Pancreas (tissue), 10 donors: Measurements from ENCODE around the gene GRM4. TPM values are rescaled to one million over a fixed set of nuclear protein-coding genes. Genes with fewer than 3 reads are reported as not detected.

ENCODE experiments used
- ATAC-seq, 4 donors: fragments of 200-7000 bp; cut with Tn5 transposase; one replicate each; pipeline versions ENCODE4 v1.8.0 to v1.9.1; 2020; ENCODE audit warnings: mild to moderate bottlenecking in 4 of 4, moderate library complexity in 4 of 4
- DNase-seq, 6 donors: peaks; one replicate each; pipeline ENCODE4 v3.0.0-alpha.2; 2020
- FAIRE-seq: peaks from 2 replicates; lab custom pipeline; 2012; peaks lifted over from hg19 to GRCh38; lab: Jason Lieb, UNC
- H3K27ac ChIP-seq, 4 donors: fragments of 200-600 bp; sonication (generic); 1 replicate in 3 of 4; 2 replicates in 1 of 4; pipeline versions ENCODE4 v1.5.0 to v1.8.0; 2020
- H3K27me3 ChIP-seq, 4 donors: fragments of 200-600 bp; one replicate each; pipeline ENCODE4 v1.8.0; 2021
- H3K36me3 ChIP-seq, 3 donors: fragments of 200-600 bp; sonication (generic) in 1 of 3; one replicate each; pipeline versions ENCODE4 v1.5.0 to v1.8.0; 2020 to 2021
- H3K4me1 ChIP-seq, 3 donors: fragments of 200-600 bp; one replicate each; pipeline ENCODE4 v1.8.0; 2021
- H3K4me3 ChIP-seq, 4 donors: fragments of 200-600 bp; sonication (generic) in 2 of 4; one replicate each; pipeline versions ENCODE4 v1.5.0 to v1.8.0; 2020 to 2021
- H3K9me3 ChIP-seq, 4 donors: fragments of 200-600 bp; one replicate each; pipeline ENCODE4 v1.8.0; 2021
- CTCF ChIP-seq, 4 donors: fragments of 200-600 bp; sonication (generic) in 3 of 4; IDR thresholded peaks; one replicate each; pipeline versions ENCODE4 v1.5.0 to v1.8.0; 2021; ENCODE audit warnings: antibody characterized with exemption in 4 of 4
- WGBS, 2 donors: extraction: QIAGEN DNeasy Blood & Tissue Kit; methylation state at CpG; one replicate each; pipeline ENCODE4 v1.1.7; 2013; 5-methylcytosine and 5-hydroxymethylcytosine counted together
- intact Hi-C, 3 donors: fragments of 100-400 bp; cut with DNase I; formaldehyde crosslinking; loops; one replicate each; pipeline versions ENCODE4 v1.11.1 to v1.14.2; 2022
- polyA plus RNA-seq, 2 donors: library from polyadenylated mRNA; stranded (reverse); fragments of 200-250 nt; gene quantifications; one replicate each; pipeline ENCODE4 v1.2.3, GENCODE V29; 2013
- total RNA-seq, 6 donors: library from RNA; stranded (reverse); fragmentation: NEBNext Ultra II Directional in 4 of 6; extraction: Animal tissue kit (Norgen Biotek cat#: 25700) in 4 of 6; gene quantifications; one replicate each; pipeline versions ENCODE4 v1.2.1 to v1.2.4, GENCODE V29; 2021 to 2023
- donor health status: healthy with polysubstance abuse.
- donor health status: DM: no; HTN: no; CAD: no; lungs with moderate emphysema.
- donor health status: DM: no; HTN: no; CAD: no.
- donor health status: control.
- donor health status: control.
- donor health status: Bipolar disorder and iron deficiency.
- donor health status: DM: yes; HTN: yes; CAD: no.
- donor health status: DM: no; HTN: no; CAD: no.
- donor health status: DM: no; HTN: no; CAD: no.
- donor health status: DM: yes; HTN: yes; CAD: no.

The GRM4 gene
- total and polyA plus RNA-seq, 8 donors = 0.23 to 6.8 (median 1.3) TPM

GRCh38 chr6:34170346-34170745 is 24.5 kb upstream of the GRM4 start:
- H3K36me3 ChIP-seq = no peaks in the 10 kb centered on the region
- DNase-seq (no peak), FAIRE-seq (no peak), ATAC-seq (no peak)
- intact Hi-C loops = no loop called here
- no peak for TF ChIP-seq CTCF (IDR thresholded peaks at IDR 0.05)
- no peak overlapping the region for H3K4me3 ChIP-seq
- no peaks in the 10 kb centered on the region for H3K27me3 ChIP-seq
- no peaks in the 10 kb centered on the region for H3K9me3 ChIP-seq
- 83% methylated on average over 4 of the region's 4 CpGs for WGBS, 2 donors
- no peak overlapping the region for H3K27ac ChIP-seq
- H3K4me1 ChIP-seq = no peaks in the 10 kb centered on the region

- H3K4me1 ChIP-seq = no peaks in the 10 kb centered on the region
- H3K4me3 ChIP-seq = no peak overlapping the region
- no peaks in the 10 kb centered on the region for H3K27me3 ChIP-seq
- no peak for TF ChIP-seq CTCF (IDR thresholded peaks at IDR 0.05)
- no peak for ATAC-seq
- intact Hi-C loops = no loop called here
- WGBS, 2 donors = 93 to 95% methylated on average over 1 of the region's 1 CpG
- H3K9me3 ChIP-seq = no peaks in the 10 kb centered on the region
- no peak for FAIRE-seq
- H3K27ac ChIP-seq = no peak overlapping the region
- H3K36me3 ChIP-seq = no peaks in the 10 kb centered on the region
- no peak for DNase-seq
These were observed 24.0 kb upstream of the GRM4 start for GRCh38 chr6:34169897-34170296.

GRCh38 chr6:34161857-34162515 is 16.1 kb upstream of the GRM4 start:
- no peak for DNase-seq
- H3K9me3 ChIP-seq = no peaks in the 10 kb centered on the region
- no peak for FAIRE-seq
- TF ChIP-seq CTCF (IDR thresholded peaks at IDR 0.05) = no peak
- intact Hi-C loops = no loop called here
- H3K27me3 ChIP-seq = no peaks in the 10 kb centered on the region
- H3K4me1 ChIP-seq = no peaks in the 10 kb centered on the region
- no peaks in the 10 kb centered on the region for H3K36me3 ChIP-seq
- no peak overlapping the region for H3K27ac ChIP-seq
- no peak overlapping the region for H3K4me3 ChIP-seq
- ATAC-seq = no peak
- WGBS, 2 donors = 58 to 69% methylated on average over 8 of the region's 8 CpGs

GRCh38 chr6:34159844-34160243 is 14.0 kb upstream of the GRM4 start:
- H3K4me1 ChIP-seq = peaks cover 0 to 1% (median 0%) of the 10 kb centered on the region in 3 donors
- no peaks in the 10 kb centered on the region for H3K36me3 ChIP-seq
- no peak overlapping the region for H3K4me3 ChIP-seq
- ATAC-seq = no peak
- no peak overlapping the region for H3K27ac ChIP-seq
- no peak for FAIRE-seq
- intact Hi-C loops = loop anchor here in 1 of 3 donors (10.0 kb wide), 1 partner anchor 575 kb away; the partner anchor contains the start of gene BAK1
- H3K9me3 ChIP-seq = no peaks in the 10 kb centered on the region
- no peaks in the 10 kb centered on the region for H3K27me3 ChIP-seq
- TF ChIP-seq CTCF (IDR thresholded peaks at IDR 0.05) = no peak
- DNase-seq = no peak

GRCh38 chr6:34158876-34159275 is 13.0 kb upstream of the GRM4 start:
- peak in 1 of 6 donors; percentile 2 for DNase-seq
- Histone ChIP-seq H3K9me3 (no peaks in the 10 kb centered on the region), H3K27me3 (peaks cover 0 to 3% (median 0%) of the 10 kb centered on the region in 4 donors), H3K4me1 (peaks cover 0 to 5% (median 0%) of the 10 kb centered on the region in 3 donors), H3K4me3 (no peak overlapping the region), H3K36me3 (no peaks in the 10 kb centered on the region), H3K27ac (no peak overlapping the region)
- 85 to 89% methylated on average over 3 of the region's 3 CpGs for WGBS, 2 donors
- ATAC-seq = no peak
- intact Hi-C loops = loop anchor here in 1 of 3 donors (10.0 kb wide), 1 partner anchor 574 kb away; the partner anchor contains the start of gene BAK1
- FAIRE-seq = no peak
- no peak for TF ChIP-seq CTCF (IDR thresholded peaks at IDR 0.05)
